Measurements from ENCODE around the gene SLC1A2.
"Not testable (repeated sequence)": the region's sequence is repeated elsewhere in the genome, so short reads cannot be mapped to it uniquely, and the experiment has no call there.

SLC1A2 gene

GRCh38 chr11:35238882-35239281, 180.5 kb downstream of the SLC1A2 start:
- DNase-seq, result no peak

- DNase-seq, result no peak
These were observed 181.3 kb downstream of the SLC1A2 start for GRCh38 chr11:35237860-35238715.

GRCh38 chr11:35237351-35237750, 182.0 kb downstream of the SLC1A2 start:
- no peak for DNase-seq

- no peak for DNase-seq
These were observed 182.7 kb downstream of the SLC1A2 start for GRCh38 chr11:35236667-35237003.

GRCh38 chr11:35235936-35236666, 183.3 kb downstream of the SLC1A2 start:
- DNase-seq, result no peak

- no peak for DNase-seq
These were observed 183.9 kb downstream of the SLC1A2 start for GRCh38 chr11:35235498-35235897.

- no peak for DNase-seq
These were observed 184.2 kb downstream of the SLC1A2 start for GRCh38 chr11:35235157-35235468.

- no peak for DNase-seq
These were observed 184.8 kb downstream of the SLC1A2 start for GRCh38 chr11:35234460-35235156.

GRCh38 chr11:35233518-35233917, 185.8 kb downstream of the SLC1A2 start:
- DNase-seq, result no peak

- no peak for DNase-seq
These were observed 186.4 kb downstream of the SLC1A2 start for GRCh38 chr11:35232891-35233330.

GRCh38 chr11:35231076-35231860, 188.1 kb downstream of the SLC1A2 start:
- no peak for DNase-seq

GRCh38 chr11:35230388-35230787, 189.0 kb downstream of the SLC1A2 start:
- DNase-seq, result no peak

GRCh38 chr11:35228328-35228725, 191.0 kb downstream of the SLC1A2 start:
- no peak for DNase-seq

- no peak for DNase-seq
These were observed 191.6 kb downstream of the SLC1A2 start for GRCh38 chr11:35227576-35228327.

- not testable (repeated sequence) for DNase-seq
These were observed 192.6 kb downstream of the SLC1A2 start for GRCh38 chr11:35226756-35227155.

GRCh38 chr11:35225946-35226520, 193.3 kb downstream of the SLC1A2 start:
- DNase-seq, result no peak

- no peak for DNase-seq
These were observed 195.4 kb downstream of the SLC1A2 start for GRCh38 chr11:35223991-35224390.

GRCh38 chr11:35223371-35223796, 196.0 kb downstream of the SLC1A2 start:
- DNase-seq, result no peak

- no peak for DNase-seq
These were observed 200.4 kb downstream of the SLC1A2 start for GRCh38 chr11:35218956-35219355.

GRCh38 chr11:35216962-35217678, 202.2 kb downstream of the SLC1A2 start:
- no peak for DNase-seq

GRCh38 chr11:35215945-35216344, 203.4 kb downstream of the SLC1A2 start:
- DNase-seq, result no peak
